ENCODE results near the gene N4BP3. TPM values are rescaled to one million over a fixed set of nuclear protein-coding genes. Genes with fewer than 3 reads are reported as not detected.
A peak's percentile ranks its signal among the peaks of the same experiment; 100 is the strongest.

The N4BP3 gene
- total and polyA plus RNA-seq, 2 experiments from 2014 or later: 0.09 to 0.32 TPM

DNA sequence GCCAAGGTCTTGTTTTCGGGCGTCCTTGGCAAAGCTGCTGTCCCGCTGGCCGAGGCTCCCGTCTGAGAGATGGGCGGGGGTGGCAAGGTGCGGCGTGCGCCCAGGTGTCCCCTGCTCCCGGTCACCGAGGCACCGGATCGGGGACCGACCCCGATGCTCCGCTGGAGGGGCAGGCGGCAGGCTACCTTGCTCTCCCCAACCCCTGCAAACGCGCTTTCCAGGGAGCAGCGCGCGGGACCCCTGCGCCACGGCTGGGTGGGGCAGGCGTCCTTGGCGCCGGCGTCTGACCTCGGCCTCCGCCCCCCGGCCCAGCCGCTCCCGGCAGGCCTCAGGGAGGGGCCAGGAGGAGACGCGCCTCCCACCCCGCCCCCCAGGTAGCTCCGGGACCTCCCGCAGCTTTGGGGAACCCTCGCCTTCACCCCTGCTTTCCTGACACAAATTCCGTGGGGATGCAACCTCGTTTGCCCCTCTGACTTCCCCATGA, 551 bp downstream of the N4BP3 start:
- Histone ChIP-seq H3K4me2 (ENCODE audit: unreplicated experiment) (peak overlapping the region; percentile 33), H3K27me3 (replicated peaks; ENCODE audit: insufficient read depth) (peaks cover 21% of the 10 kb centered on the region)

DNA sequence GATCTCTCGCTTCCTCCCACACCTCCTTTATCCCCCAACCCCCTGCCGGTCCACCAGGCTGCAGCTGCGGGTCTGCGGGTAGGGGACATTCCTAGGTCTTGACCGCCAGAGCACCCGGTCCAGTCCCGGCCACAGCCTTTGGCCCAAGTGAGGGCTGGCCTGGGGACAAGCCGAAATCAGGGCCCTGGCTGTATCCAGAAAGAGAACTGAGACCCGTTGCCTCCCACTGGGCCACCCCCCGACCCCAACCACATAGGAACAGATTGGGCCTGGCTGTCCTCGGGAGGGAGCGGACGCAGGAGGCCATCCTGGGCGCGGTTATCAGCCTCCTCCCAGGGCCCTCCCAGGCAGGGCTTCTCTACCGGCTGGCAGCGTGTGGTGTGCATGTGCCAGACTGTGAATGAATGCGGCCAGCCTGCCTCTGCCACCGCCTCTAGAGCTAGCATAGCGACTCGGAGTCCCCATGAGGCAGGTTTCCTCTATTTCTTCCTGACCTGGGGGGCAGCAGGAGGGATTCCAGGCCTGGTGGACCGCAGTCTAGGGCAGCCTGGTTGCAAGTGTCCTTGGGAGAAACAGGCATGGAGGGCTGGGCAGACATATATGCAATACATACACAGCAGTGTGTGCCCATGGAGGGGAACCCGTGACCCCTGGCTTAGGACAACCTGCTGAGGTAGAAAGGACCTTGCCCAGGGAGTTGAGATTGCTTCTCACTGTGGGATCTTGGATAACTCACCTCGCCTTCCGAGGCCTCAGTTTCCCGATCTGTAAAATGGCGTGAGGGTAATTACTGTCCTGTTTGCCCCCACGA, 1.2 kb downstream of the N4BP3 start:
- 0 out of 2 replicates have a peak overlapping the region, but pooled peaks have one; percentile 50 for H3K4me3 ChIP-seq
- H3K4me1 ChIP-seq (ENCODE audit: insufficient read depth): no peaks in the 10 kb centered on the region
- no peaks in the 10 kb centered on the region for H4K20me1 ChIP-seq (ENCODE audit: insufficient read depth)
- H3K9me3 ChIP-seq (ENCODE audit: low read depth): no peaks in the 10 kb centered on the region
- peaks cover 10% of the 10 kb centered on the region for H3F3A ChIP-seq (ENCODE audit: insufficient read depth)
- in situ Hi-C loops (cut with MboI): no loop called here
- 21 to 23% methylated on average over 27 to 28 of the region's 28 CpGs for WGBS, 2 experiments (ENCODE audit: low coverage in 1 of 2, low lambda C conversion rate in 2 of 2, missing lambda C conversion rate in 2 of 2)
- no peaks in the 10 kb centered on the region for H3K36me3 ChIP-seq (ENCODE audit: low read depth)
- peaks cover 21% of the 10 kb centered on the region for H3K27me3 ChIP-seq (replicated peaks; ENCODE audit: insufficient read depth)
- peak; percentile 27 for DNase-seq
- no peak for TF ChIP-seq EZH2phosphoT487 (IDR thresholded peaks at IDR 0.05; ENCODE audit: insufficient read depth, low read depth)
- TF ChIP-seq EZH2 (IDR thresholded peaks at IDR 0.05; ENCODE audit: insufficient read depth, poor library complexity, severe bottlenecking): no peak
- H3K9ac ChIP-seq: no peak overlapping the region
- no peaks in the 10 kb centered on the region for H3K79me2 ChIP-seq (ENCODE audit: insufficient read depth)
- H3K9me2 ChIP-seq (ENCODE audit: insufficient read depth): no peaks in the 10 kb centered on the region
- peak overlapping the region; percentile 33 for H3K4me2 ChIP-seq (ENCODE audit: unreplicated experiment)
- H3K27ac ChIP-seq: no peak overlapping the region
- no peak overlapping the region for H2AFZ ChIP-seq

More for the DNA sequence above, 551 bp downstream of the N4BP3 start:
- in situ Hi-C loops (cut with MboI): no loop called here
- Histone ChIP-seq H2AFZ (no peak overlapping the region; the same call in 1 of the 2 replicates), H3F3A (ENCODE audit: insufficient read depth) (peaks cover 10% of the 10 kb centered on the region), H3K4me1 (ENCODE audit: insufficient read depth) (no peaks in the 10 kb centered on the region), H3K27ac (no peak overlapping the region), H4K20me1 (ENCODE audit: insufficient read depth) (no peaks in the 10 kb centered on the region), H3K36me3 (ENCODE audit: low read depth) (no peaks in the 10 kb centered on the region), H3K9me2 (ENCODE audit: insufficient read depth) (no peaks in the 10 kb centered on the region), H3K9ac (no peak overlapping the region), H3K4me3 (peak overlapping the region; percentile 50), H3K79me2 (ENCODE audit: insufficient read depth) (no peaks in the 10 kb centered on the region), H3K9me3 (ENCODE audit: low read depth) (no peaks in the 10 kb centered on the region)
- TF ChIP-seq EZH2phosphoT487 (IDR thresholded peaks at IDR 0.05; ENCODE audit: insufficient read depth, low read depth) (no peak), EZH2 (IDR thresholded peaks at IDR 0.05; ENCODE audit: insufficient read depth, poor library complexity, severe bottlenecking) (no peak)
- WGBS, 2 experiments (ENCODE audit: low coverage in 1 of 2, low lambda C conversion rate in 2 of 2, missing lambda C conversion rate in 2 of 2): 0 to 1% methylated on average over 17 to 32 of the region's 41 CpGs
- no peak for DNase-seq

DNA sequence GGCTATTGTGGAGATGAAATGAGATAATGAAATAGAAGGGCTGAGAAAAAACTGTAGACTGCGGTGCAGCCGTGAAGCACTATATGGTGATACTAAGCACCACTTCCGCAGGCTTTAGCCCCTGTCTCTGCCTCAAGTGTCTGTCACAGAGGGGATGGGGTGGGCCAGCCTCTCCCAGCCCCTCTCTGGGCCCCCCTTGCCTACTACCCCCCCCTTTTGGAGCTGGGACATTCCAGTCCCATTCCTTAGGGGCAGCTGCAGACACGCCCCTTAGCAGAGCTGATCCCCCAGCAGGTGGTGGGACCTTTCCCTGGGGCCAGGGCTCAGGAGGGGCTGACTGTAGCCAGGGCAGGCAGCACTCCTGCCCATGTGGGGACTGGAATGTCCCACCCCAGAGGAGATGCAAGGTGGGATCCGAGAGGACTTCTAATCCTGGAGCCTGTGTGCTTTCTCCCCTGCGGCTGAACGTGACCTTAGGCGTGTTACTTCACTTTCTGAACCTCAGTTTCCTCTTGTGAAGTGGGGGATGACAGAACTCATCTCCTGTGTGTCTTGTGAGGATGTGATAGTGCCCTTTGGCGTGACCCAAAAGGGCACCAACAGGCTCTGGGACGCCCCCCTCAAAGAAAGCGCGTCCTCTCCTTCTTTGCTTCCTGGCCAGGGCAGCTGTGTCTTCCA, 1.9 kb downstream of the N4BP3 start:
- Histone ChIP-seq H3K4me3 (no peak overlapping the region), H2AFZ (no peak overlapping the region), H4K20me1 (ENCODE audit: insufficient read depth) (no peaks in the 10 kb centered on the region), H3K9me3 (ENCODE audit: low read depth) (no peaks in the 10 kb centered on the region), H3K36me3 (ENCODE audit: low read depth) (no peaks in the 10 kb centered on the region), H3K4me2 (ENCODE audit: unreplicated experiment) (no peak overlapping the region), H3K79me2 (ENCODE audit: insufficient read depth) (no peaks in the 10 kb centered on the region), H3K27ac (no peak overlapping the region), H3K9ac (no peak overlapping the region), H3K4me1 (ENCODE audit: insufficient read depth) (no peaks in the 10 kb centered on the region), H3F3A (ENCODE audit: insufficient read depth) (peaks cover 10% of the 10 kb centered on the region), H3K9me2 (ENCODE audit: insufficient read depth) (no peaks in the 10 kb centered on the region), H3K27me3 (replicated peaks; ENCODE audit: insufficient read depth) (peaks cover 21% of the 10 kb centered on the region)
- 82 to 83% methylated on average over 12 of the region's 12 CpGs for WGBS, 2 experiments (ENCODE audit: low coverage in 1 of 2, low lambda C conversion rate in 2 of 2, missing lambda C conversion rate in 2 of 2)
- in situ Hi-C loops (cut with MboI): no loop called here
- TF ChIP-seq EZH2phosphoT487 (IDR thresholded peaks at IDR 0.05; ENCODE audit: insufficient read depth, low read depth) (no peak), EZH2 (IDR thresholded peaks at IDR 0.05; ENCODE audit: insufficient read depth, poor library complexity, severe bottlenecking) (no peak)
- no peak for DNase-seq

DNA sequence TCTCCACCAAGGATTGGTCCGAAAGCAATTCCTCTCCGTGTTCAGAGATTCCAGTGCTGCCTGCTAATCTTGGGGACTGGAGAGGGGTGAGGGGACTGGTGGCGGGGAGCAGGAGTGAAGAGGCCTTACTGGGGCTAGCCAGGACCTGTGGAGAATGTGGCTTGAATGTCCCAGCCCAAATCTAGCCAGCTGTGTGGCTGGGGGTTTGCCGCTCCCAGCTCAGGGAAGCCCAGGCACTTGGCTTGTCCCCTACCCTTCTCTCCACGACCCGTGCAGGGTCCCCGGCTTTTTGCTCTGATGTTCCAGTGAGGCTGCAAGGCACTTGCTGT, 2.4 kb downstream of the N4BP3 start:
- no peak overlapping the region for H2AFZ ChIP-seq
- H4K20me1 ChIP-seq (ENCODE audit: insufficient read depth): no peaks in the 10 kb centered on the region
- in situ Hi-C loops (cut with MboI): no loop called here
- no peaks in the 10 kb centered on the region for H3K9me3 ChIP-seq (ENCODE audit: low read depth)
- H3K4me2 ChIP-seq (ENCODE audit: unreplicated experiment): no peak overlapping the region
- H3K4me1 ChIP-seq (ENCODE audit: insufficient read depth): no peaks in the 10 kb centered on the region
- no peak overlapping the region for H3K4me3 ChIP-seq
- peaks cover 21% of the 10 kb centered on the region for H3K27me3 ChIP-seq (replicated peaks; ENCODE audit: insufficient read depth)
- H3K27ac ChIP-seq: no peak overlapping the region
- no peak for DNase-seq
- no peak for TF ChIP-seq EZH2 (IDR thresholded peaks at IDR 0.05; ENCODE audit: insufficient read depth, poor library complexity, severe bottlenecking)
- no peak for TF ChIP-seq EZH2phosphoT487 (IDR thresholded peaks at IDR 0.05; ENCODE audit: insufficient read depth, low read depth)
- H3F3A ChIP-seq (ENCODE audit: insufficient read depth): peaks cover 10% of the 10 kb centered on the region
- whole genome bisulfite sequencing, 2 experiments (ENCODE audit: low coverage in 1 of 2, low lambda C conversion rate in 2 of 2, missing lambda C conversion rate in 2 of 2): 24 to 30% methylated on average over 6 to 7 of the region's 7 CpGs
- H3K79me2 ChIP-seq (ENCODE audit: insufficient read depth): no peaks in the 10 kb centered on the region
- H3K36me3 ChIP-seq (ENCODE audit: low read depth): no peaks in the 10 kb centered on the region
- no peak overlapping the region for H3K9ac ChIP-seq
- no peaks in the 10 kb centered on the region for H3K9me2 ChIP-seq (ENCODE audit: insufficient read depth)

Data from GM23248 (cell line).